Measurements from ENCODE around the gene CTTN. TPM values are rescaled to one million over a fixed set of nuclear protein-coding genes. Genes with fewer than 3 reads are reported as not detected.

The CTTN gene
- total and polyA plus RNA-seq, 2 of the 8 experiments (the other 6 are each of a cell fraction or from before 2014, with no cell fraction given) = 84.6 to 216 TPM

DNA sequence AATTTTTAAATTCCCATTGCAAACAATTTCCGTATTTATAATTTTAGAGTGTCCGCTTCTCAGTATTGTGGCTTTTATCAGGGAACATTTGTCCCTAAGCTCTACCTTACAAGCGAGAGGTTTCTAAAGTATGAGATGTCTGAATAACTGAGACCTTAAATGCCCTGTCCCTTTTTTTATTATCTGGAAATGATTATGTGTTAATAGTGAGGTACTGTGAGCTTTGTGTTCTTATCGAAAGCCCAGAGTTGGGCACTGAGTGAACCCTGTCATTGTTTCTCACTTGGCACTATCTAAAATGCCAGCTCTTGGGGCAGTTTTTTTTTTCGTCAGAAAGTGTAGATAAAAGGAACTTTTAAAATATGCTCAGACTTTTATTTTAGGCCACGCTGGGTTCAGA, 9.5 kb downstream of the CTTN start:
- Histone ChIP-seq H3K18ac (ENCODE audit: extremely low read depth, low read length) (no peak overlapping the region), H2BK15ac (ENCODE audit: low read length) (no peak overlapping the region), H3K79me1 (ENCODE audit: low read depth, low read length) (peaks cover 9% of the 10 kb centered on the region; the same call in 1 of the 2 replicates), H2AFZ (ENCODE audit: low read length) (no peak overlapping the region), H4K91ac (replicated peaks; ENCODE audit: insufficient read length, low read length) (no peak overlapping the region), H3K4ac (replicated peaks; ENCODE audit: insufficient read length, low read depth, low read length) (no peak overlapping the region), H3K9ac (replicated peaks in 1 of 4; ENCODE audit: extremely low read depth in 1 of 4, low read depth in 3 of 4, low read length in 3 of 4) (no peak overlapping the region), H3K56ac (replicated peaks; ENCODE audit: insufficient read length, low read depth, low read length) (no peak overlapping the region), H3K4me2 (ENCODE audit: insufficient read depth in 1 of 2, low read depth in 2 of 2, low read length in 2 of 2) (no peak overlapping the region), H4K8ac (ENCODE audit: extremely low read depth, insufficient read depth, low read length) (no peak overlapping the region), H3K23ac (ENCODE audit: insufficient read length) (no peak overlapping the region), H2BK20ac (ENCODE audit: low read length) (no peak overlapping the region), H3K23me2 (ENCODE audit: low read depth, low read length) (no peaks in the 10 kb centered on the region), H2BK5ac (ENCODE audit: low read depth, low read length) (no peak overlapping the region), H4K20me1 (replicated peaks in 1 of 2; ENCODE audit: control insufficient read depth in 1 of 2, insufficient read depth in 2 of 2, low read length in 2 of 2) (peaks cover 8 to 17% of the 10 kb centered on the region in 2 experiments), H2AK5ac (ENCODE audit: low read depth, low read length) (no peak overlapping the region), H3K4me3 (ENCODE audit: extremely low read depth in 1 of 4, insufficient read depth in 2 of 4, low read depth in 3 of 4, low read length in 4 of 4) (no peak overlapping the region), H3K4me1 (replicated peaks in 1 of 4; ENCODE audit: control insufficient read depth in 3 of 4, insufficient read depth in 4 of 4, low read length in 3 of 4) (no peaks in the 10 kb centered on the region), H3K9me3 (ENCODE audit: insufficient read depth in 2 of 2, low read depth in 1 of 2, low read length in 1 of 2) (no peaks in the 10 kb centered on the region), H3K27ac (ENCODE audit: low read depth, low read length) (no peak overlapping the region), H2BK120ac (replicated peaks; ENCODE audit: low read depth, low read length) (no peak overlapping the region), H3K79me2 (ENCODE audit: control insufficient read depth in 1 of 2, insufficient read depth in 2 of 2, low read length in 2 of 2) (peaks cover 5 to 34% of the 10 kb centered on the region in 2 experiments; a peak in 3 of 4 replicates), H2BK12ac (ENCODE audit: low read depth, low read length) (no peak overlapping the region), H4K5ac (ENCODE audit: insufficient read length, low read depth, low read length) (no peak overlapping the region), H3K36me3 (ENCODE audit: control insufficient read depth in 2 of 4, insufficient read depth in 4 of 4, low read length in 3 of 4) (peaks cover 29 to 78% (median 59%) of the 10 kb centered on the region in 4 experiments), H3K27me3 (replicated peaks in 1 of 4; ENCODE audit: control insufficient read depth in 3 of 4, extremely low read depth in 1 of 4, insufficient read depth in 3 of 4, low read length in 3 of 4) (no peaks in the 10 kb centered on the region), H3K14ac (ENCODE audit: insufficient read length) (no peak overlapping the region)
- FAIRE-seq (no peak), DNase-seq (ENCODE audit: low read depth in 1 of 2, low spot score in 2 of 2) (no peak)
- CTCF ChIA-PET (ENCODE audit: partially characterized antibody) = interaction anchor here (0.9 to 1.6 kb wide), 2 partner anchors 11 to 41 kb away, joined by 3 to 4 read pairs; no protein-coding TSS in a partner anchor
- POLR2A ChIA-PET (ENCODE audit: partially characterized antibody) = interaction anchor here (0.9 to 1.2 kb wide), 3 partner anchors 8 to 27 kb away, joined by 3 to 4 read pairs (median 3); no protein-coding TSS in a partner anchor
- WGBS, 2 experiments (ENCODE audit: extremely low coverage in 1 of 2, insufficient coverage in 1 of 2, insufficient read length in 1 of 2, insufficient replicate concordance in 2 of 2, low coverage in 1 of 2, low lambda C conversion rate in 2 of 2, missing lambda C conversion rate in 1 of 2) = 95% methylated on average over 6 of the region's 6 CpGs; no CpG with 5 or more reads in 1 of the 2 experiments
- TF ChIP-seq HDAC6 (IDR thresholded peaks at IDR 0.05; ENCODE audit: low read depth, low read length) (no peak), ATF2 (IDR thresholded peaks at IDR 0.05; ENCODE audit: low read length) (no peak), TEAD4 (IDR thresholded peaks at IDR 0.05; ENCODE audit: low read depth, low read length) (no peak), EGR1 (IDR thresholded peaks at IDR 0.05; ENCODE audit: borderline replicate concordance, low read depth, low read length) (no peak), EZH2 (IDR thresholded peaks at IDR 0.05; ENCODE audit: low read depth, low read length, severe bottlenecking) (no peak), CBX8 (IDR thresholded peaks at IDR 0.05; ENCODE audit: borderline replicate concordance, low read depth, low read length) (no peak), TAF7 (optimal IDR thresholded peaks at IDR 0.05; ENCODE audit: borderline replicate concordance, low read depth, low read length) (no peak), RXRA (IDR thresholded peaks at IDR 0.05; ENCODE audit: insufficient read depth, low read depth, low read length) (no peak), NRF1 (IDR thresholded peaks at IDR 0.05; ENCODE audit: low read depth, low read length) (no peak), HDAC2 (IDR thresholded peaks at IDR 0.05; ENCODE audit: borderline replicate concordance in 1 of 2, low read depth in 2 of 2, low read length in 2 of 2) (no peak), BCL11A (IDR thresholded peaks at IDR 0.05; ENCODE audit: low read depth in 2 of 2, low read length in 2 of 2) (no peak), CHD1 (IDR thresholded peaks at IDR 0.05; ENCODE audit: low read depth, low read length) (no peak)

Measured in H1 (cell line).